HG03103 (cell line): Measurements from ENCODE around the gene NFE2L2.
"Not testable (repeated sequence)": the region's sequence is repeated elsewhere in the genome, so short reads cannot be mapped to it uniquely, and the experiment has no call there.

Experiments used
- ATAC-seq: cut with Tn5 transposase; IDR thresholded peaks from one replicate; pipeline ENCODE4 v1.9.1; 2021; ENCODE audit warnings: low read depth; ENCODE audit not compliant: unreplicated experiment

The NFE2L2 gene

DNA sequence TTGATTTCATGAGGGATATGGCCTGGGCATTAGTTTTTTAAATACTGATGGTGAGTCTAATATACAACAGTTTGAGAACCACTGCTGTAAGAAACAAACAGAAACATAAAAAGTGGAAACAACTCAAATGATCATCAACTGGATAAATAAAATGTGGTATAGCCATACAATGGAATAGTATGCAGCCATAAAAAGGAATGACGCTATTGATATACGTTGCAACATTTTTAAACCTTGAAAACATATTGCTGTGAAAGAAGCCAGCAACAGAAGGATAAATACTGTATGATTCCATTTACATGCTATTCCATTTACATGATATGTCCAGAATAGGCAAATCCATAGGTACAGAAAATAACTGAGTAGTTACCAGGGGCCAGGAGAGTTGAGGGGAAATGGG lies 6.5 kb downstream of the NFE2L2 start:
- no peak for ATAC-seq

DNA sequence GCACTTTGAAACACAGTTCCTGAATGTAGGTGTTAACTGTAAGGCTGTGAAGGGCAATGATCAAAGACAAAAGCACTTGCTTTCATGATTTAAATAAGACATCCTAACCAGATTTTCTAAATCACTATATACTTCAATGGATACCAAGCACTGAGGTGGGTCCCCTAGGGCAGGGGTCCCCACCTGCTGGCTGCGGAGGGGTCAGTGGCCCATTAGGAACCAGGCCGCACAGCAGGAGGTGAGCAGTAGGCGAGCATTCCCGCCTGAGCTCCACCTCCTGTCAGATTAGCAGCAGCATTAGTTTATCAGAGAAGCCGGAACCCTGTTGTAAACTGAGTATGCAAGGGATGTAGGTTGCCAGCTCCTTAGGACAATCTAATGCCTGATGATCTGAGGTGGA lies 7.1 kb downstream of the NFE2L2 start:
- ATAC-seq, result no peak

DNA sequence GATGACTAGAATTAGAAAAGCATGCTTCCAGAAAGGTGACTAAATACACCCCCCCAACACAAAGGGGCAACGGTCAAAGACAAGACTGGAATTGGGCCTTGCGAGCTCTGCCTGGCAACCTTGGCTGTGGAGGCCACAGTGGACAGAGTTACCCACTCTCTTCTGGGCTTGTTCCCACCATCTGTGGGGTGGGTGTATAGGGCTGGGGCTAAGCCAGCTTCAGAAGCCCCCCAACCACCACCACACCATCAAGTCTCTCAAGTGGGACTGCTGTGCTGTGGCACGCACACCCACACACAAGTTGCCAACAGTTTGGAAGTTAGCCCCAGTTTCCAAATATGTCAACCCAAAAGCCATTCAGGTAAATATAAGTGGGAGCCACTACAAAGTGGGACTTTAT lies 7.8 kb downstream of the NFE2L2 start:
- no peak for ATAC-seq

DNA sequence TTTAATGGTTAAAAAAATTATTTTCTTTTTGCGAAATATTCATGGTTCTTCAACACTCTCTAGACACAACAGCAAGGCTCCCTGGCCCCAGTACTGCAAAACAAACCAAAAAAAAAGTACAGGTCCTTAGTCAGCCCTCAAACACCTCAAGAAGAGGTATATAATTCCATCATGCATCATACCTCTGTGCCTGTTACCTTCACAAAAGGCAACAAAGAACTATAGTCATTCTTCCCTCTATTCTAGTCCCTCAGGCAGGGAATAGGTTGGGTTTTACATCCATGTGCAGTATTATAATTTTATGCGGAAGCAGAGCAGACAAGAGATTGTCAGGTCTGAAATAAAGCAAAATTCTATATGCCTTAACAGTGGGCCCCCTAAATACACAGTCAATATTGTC lies 8.5 kb downstream of the NFE2L2 start:
- no peak for ATAC-seq

GRCh38 chr2:177255227-177255601 lies 9.3 kb downstream of the NFE2L2 start:
- ATAC-seq, result no peak

GRCh38 chr2:177254433-177255226 lies 9.9 kb downstream of the NFE2L2 start:
- ATAC-seq, result no peak

- ATAC-seq, result no peak
These were observed 10.8 kb downstream of the NFE2L2 start for GRCh38 chr2:177253704-177254103.

DNA sequence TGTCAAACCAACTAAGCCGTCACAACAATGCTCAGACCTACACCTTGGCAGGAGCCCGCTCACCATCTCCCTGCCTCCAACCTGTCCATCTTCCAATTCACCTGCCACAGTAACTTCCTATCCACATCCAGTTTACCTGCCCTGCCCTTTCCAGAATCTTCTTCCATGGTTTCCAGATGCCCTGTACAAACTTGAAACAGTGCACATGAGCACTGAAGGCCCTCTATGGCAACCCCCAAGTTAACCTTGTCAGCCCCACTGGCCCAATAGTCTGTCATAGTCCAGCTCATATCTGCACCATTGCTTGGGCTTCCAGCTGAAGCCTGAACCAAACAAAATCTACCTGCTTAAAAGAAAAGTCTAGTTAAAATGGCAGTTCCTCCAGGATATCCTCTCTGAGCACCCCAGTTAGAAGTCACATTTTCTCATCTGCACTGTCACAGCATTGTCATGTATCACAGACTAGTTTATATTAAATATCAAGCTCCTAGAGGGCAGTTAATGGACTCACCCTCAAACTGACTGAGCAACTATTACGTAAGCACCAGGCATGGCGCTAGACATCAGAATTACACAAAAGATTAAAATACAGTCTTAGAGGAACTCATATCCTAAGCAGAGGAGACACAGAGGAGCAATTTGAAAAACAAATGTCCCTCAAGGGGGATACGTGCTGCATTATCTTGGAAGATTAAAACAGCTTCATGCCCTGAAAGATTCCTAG lies 11.6 kb downstream of the NFE2L2 start:
- no peak for ATAC-seq

GRCh38 chr2:177251165-177251542 lies 13.4 kb downstream of the NFE2L2 start:
- no peak for ATAC-seq

DNA sequence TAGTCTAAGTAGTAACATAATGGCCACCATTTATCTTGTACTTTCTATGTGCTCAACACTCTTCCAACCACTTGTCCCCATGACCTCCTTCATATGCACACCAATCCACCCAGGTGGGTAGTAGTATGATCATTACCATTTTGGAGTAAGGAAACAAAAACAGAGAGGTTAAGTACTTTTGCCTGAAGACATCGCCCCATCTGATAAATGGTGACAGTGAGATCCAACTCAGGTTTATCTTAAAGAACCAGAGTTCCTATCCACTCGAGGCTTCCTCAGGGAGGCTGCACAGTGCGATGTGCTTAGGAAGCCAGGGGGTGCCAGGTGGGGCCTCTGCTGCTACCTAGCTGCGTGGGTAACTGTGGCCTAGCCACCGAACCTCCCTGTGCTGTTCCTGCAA lies 14.1 kb downstream of the NFE2L2 start:
- ATAC-seq, result no peak

DNA sequence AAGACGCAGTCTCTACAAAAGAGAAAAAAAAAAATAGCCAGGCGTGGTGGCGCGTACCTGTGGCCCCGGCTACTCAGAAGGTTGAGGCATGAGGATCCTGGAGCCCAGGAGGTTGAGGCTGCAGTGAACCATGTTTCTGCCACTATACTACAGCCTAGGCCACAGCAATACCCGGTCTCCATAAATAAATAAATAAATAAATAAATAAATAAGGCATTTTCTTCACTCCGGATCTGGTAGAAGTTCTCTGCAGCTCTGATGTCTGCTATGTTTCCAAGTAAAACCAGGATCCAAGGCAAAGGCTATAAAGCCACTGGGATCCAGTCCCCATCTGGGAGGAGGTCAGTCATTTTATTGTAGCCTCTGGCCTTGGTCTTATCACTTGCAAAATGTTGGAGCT lies 15.5 kb downstream of the NFE2L2 start:
- no peak for ATAC-seq

- no peak for ATAC-seq
These were observed 16.7 kb downstream of the NFE2L2 start for GRCh38 chr2:177247693-177248262.

DNA sequence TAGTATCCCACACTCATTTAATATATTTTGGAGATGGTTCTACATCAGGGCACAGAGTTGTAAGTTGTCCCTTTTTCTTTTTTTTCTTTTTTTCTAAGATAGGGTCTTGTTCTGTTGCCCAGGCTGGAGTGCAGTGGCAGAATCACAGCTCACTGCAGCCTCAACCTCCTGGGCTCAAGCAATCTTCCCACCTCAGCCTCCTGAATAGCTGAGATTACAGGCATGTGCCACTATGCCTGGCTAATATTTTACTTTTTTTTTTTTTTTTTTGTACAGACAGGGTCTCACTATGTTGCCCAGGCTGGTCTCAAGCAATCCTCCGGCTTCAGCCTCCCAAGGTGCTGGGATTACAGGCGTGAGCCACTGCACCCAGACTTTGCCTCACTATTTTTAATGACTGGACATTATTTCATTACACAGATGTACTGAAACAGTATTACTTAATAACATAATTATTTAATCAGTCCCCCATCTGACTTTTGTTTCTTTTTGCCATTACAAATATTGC lies 17.9 kb downstream of the NFE2L2 start:
- ATAC-seq, result not testable (repeated sequence)

DNA sequence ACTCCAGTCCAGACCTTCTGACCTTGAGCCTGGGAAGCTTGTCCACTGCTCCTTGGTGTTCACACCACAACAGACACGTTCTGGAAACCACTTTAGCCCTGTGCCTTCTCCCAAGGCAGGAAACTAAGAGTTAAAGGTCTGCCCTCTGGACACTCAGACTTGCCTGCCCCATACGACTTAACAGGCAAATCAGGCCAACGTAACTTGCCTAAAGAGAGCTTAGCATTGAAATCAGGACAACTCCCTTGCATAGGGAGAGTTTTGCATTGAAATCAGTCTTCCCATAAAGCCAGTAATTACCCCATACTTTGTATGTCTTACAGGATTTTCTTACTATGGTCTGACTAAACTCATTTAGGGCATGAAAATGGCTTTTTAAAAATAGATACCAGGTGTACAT lies 18.5 kb downstream of the NFE2L2 start:
- ATAC-seq, result no peak

DNA sequence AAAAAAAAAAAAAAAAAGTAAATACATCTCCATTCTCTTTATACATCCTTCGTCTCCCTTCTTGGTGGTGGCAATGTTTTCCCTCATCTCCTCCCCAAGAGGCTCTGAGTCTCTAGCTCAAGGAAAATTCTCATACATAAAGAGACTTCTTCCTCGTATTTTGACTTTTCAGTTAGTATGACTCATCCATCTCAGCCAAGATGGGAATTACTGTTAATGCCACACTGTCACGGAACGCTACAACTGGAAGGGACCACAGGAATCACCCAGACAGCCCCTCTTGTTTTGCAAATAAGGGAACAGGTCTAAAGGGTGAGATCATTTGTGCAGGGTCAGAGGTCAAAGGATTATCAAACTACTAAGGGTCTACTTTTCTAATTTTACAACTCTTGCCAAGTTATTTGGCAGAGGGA lies 19.5 kb downstream of the NFE2L2 start:
- ATAC-seq, result no peak

DNA sequence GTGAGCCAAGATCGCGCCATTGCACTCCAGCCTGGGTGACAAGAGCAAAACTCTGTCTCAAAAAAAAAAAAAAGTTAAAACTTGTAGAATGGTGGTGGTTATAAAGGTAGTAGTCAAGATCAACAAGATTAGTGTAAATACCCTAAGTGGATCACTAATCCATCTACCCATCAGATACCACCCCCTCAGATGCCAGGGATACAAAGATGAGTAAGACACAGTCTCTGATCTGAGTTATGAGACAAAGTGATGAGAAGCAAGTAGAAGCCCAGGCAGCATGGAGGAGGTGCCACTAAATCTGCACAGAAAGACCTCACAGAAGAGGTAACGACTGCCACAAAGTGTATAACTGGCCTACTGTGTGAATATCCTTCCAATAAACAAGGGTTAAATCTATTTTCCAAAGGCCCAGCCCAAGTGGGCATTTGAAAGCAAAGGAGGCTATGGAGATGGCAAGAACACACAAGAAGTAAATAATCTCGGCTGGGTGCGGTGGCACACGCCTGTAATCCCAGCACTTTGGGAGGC lies 20.2 kb downstream of the NFE2L2 start:
- ATAC-seq, result no peak

- ATAC-seq, result no peak
These were observed 21.1 kb downstream of the NFE2L2 start for GRCh38 chr2:177243476-177243875.

DNA sequence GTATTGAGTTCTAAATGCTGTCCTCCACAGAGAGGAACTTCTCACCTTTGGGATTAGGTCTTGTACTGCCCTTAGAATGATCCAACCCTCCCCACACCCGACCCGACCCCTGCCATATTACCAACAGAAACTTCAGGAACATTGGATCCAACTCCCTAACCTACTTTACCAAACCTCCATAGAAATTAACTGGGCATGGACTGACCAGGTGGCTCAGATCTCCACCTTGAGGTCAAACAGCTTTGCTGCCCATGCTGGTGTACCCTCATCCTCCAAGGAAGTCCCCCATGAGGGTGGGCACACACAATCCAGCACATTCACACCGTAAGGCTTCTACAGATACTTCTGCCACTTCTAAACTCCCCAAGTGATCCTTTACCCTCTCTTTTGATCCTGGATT lies 21.5 kb downstream of the NFE2L2 start:
- no peak for ATAC-seq

GRCh38 chr2:177242121-177242987 lies 22.2 kb downstream of the NFE2L2 start:
- no peak for ATAC-seq

DNA sequence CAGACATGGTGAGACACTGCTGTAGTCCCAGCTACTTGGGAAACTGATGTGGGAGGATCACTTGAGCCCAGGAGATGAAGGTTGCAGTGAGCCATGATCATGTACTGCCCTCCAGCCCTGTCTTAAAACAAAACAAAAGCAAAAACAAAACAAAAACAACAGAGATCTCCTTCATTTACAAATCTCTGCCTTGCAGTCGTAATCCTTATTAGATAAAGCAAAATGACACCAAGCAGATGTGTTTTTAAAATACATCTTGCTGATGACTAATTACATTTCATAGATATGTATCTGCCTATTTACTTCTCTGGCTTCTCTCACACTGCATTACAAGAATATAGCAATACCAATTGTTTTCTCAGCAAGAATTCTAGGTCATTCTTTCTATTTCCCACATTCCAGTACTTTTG lies 22.8 kb downstream of the NFE2L2 start:
- no peak for ATAC-seq
